Trophoblast cell (in vitro differentiated cells and primary cell): ENCODE results near the gene EMX1.

Source experiments
- DNase-seq, 2 donors: peaks; one replicate each; pipeline ENCODE4 v3.0.0-alpha.2; 2016
- H2AFZ ChIP-seq: 2 replicates; pipeline ENCODE4 v1.6.1; 2013; ENCODE audit warnings: low read length, moderate library complexity, mild to moderate bottlenecking; ENCODE audit not compliant: insufficient read depth, poor library complexity
- H2AK5ac ChIP-seq: 2 replicates; pipeline ENCODE4 v1.6.1; 2013; ENCODE audit warnings: mild to moderate bottlenecking, low read length
- H2BK120ac ChIP-seq: 2 replicates; pipeline ENCODE4 v1.6.1; 2013; ENCODE audit warnings: low read length, mild to moderate bottlenecking, moderate library complexity; ENCODE audit not compliant: insufficient read depth, poor library complexity
- H2BK12ac ChIP-seq: 2 replicates; pipeline ENCODE4 v1.6.1; 2013; ENCODE audit warnings: mild to moderate bottlenecking, low read length, moderate library complexity
- H2BK5ac ChIP-seq: 2 replicates; pipeline ENCODE4 v1.6.1; 2013; ENCODE audit warnings: low read length, low read depth, moderate library complexity, mild to moderate bottlenecking; ENCODE audit not compliant: poor library complexity
- H3K14ac ChIP-seq: 2 replicates; pipeline ENCODE4 v1.6.1; 2013; ENCODE audit warnings: mild to moderate bottlenecking, low read length
- H3K18ac ChIP-seq: 2 replicates; pipeline ENCODE4 v1.6.1; 2013; ENCODE audit warnings: mild to moderate bottlenecking, low read length
- H3K23ac ChIP-seq: 2 replicates; pipeline ENCODE4 v1.6.1; 2013; ENCODE audit warnings: low read length
- H3K27ac ChIP-seq: 2 replicates; pipeline ENCODE4 v1.5.1; 2013; ENCODE audit warnings: low read depth, mild to moderate bottlenecking, inconsistent platforms, low read length, moderate library complexity
- H3K27me3 ChIP-seq: 2 replicates; pipeline ENCODE4 v1.6.1; 2013; ENCODE audit warnings: inconsistent platforms, mild to moderate bottlenecking, low read length, moderate library complexity; ENCODE audit not compliant: insufficient read depth
- H3K36me3 ChIP-seq, 2 experiments: 1 replicate in 1 of 2; 2 replicates in 1 of 2; pipeline ENCODE4 v1.6.1; 2013; ENCODE audit warnings: low read length in 2 of 2, mild to moderate bottlenecking in 2 of 2, moderate library complexity in 1 of 2; ENCODE audit not compliant: insufficient read depth in 2 of 2, control insufficient read depth in 1 of 2
- H3K4ac ChIP-seq: 2 replicates; pipeline ENCODE4 v1.6.1; 2013; ENCODE audit warnings: low read depth, mild to moderate bottlenecking, low read length, moderate library complexity
- H3K4me1 ChIP-seq, 2 experiments: 1 replicate in 1 of 2; 2 replicates in 1 of 2; pipeline ENCODE4 v1.6.1; 2013; ENCODE audit warnings: low read length in 2 of 2, mild to moderate bottlenecking in 2 of 2, moderate library complexity in 1 of 2; ENCODE audit not compliant: insufficient read depth in 2 of 2, control insufficient read depth in 1 of 2
- H3K4me2 ChIP-seq: 2 replicates; pipeline ENCODE4 v1.6.1; 2013; ENCODE audit warnings: inconsistent platforms, mild to moderate bottlenecking, low read length, moderate library complexity
- H3K4me3 ChIP-seq: 2 replicates; pipeline ENCODE4 v1.5.1; 2013; ENCODE audit warnings: mild to moderate bottlenecking, low read depth, low read length, inconsistent platforms
- H3K79me1 ChIP-seq: one replicate; pipeline ENCODE4 v1.6.1; 2013; ENCODE audit warnings: low read length
- H3K79me2 ChIP-seq: 2 replicates; pipeline ENCODE4 v1.6.1; 2013; ENCODE audit warnings: low read length, mild to moderate bottlenecking; ENCODE audit not compliant: control insufficient read depth, insufficient read depth, poor library complexity
- H3K9ac ChIP-seq: 2 replicates; pipeline ENCODE4 v1.6.1; 2013; ENCODE audit warnings: mild to moderate bottlenecking, low read length
- H3K9me3 ChIP-seq: 2 replicates; pipeline ENCODE4 v1.6.1; 2013; ENCODE audit warnings: low read depth, mild to moderate bottlenecking, control low read depth, inconsistent platforms, low read length; ENCODE audit not compliant: insufficient read depth
- H4K12ac ChIP-seq: 2 replicates; pipeline ENCODE4 v1.6.1; 2013; ENCODE audit warnings: low read depth, mild to moderate bottlenecking, low read length, moderate library complexity
- H4K8ac ChIP-seq: 2 replicates; pipeline ENCODE4 v1.6.1; 2013; ENCODE audit warnings: low read depth, mild to moderate bottlenecking, low read length, moderate library complexity
- H4K91ac ChIP-seq: one replicate; pipeline ENCODE4 v1.6.1; 2013; ENCODE audit warnings: low read depth, mild to moderate bottlenecking, low read length, moderate library complexity
- WGBS: extraction: QIAGEN DNeasy Blood & Tissue Kit; methylation state at CpG from one replicate; pipeline ENCODE4 v1.1.7; 2013; ENCODE audit warnings: missing lambda C conversion rate; ENCODE audit not compliant: insufficient read length, insufficient coverage; ENCODE audit errors: extremely low coverage; 5-methylcytosine and 5-hydroxymethylcytosine counted together

The EMX1 gene

GRCh38 chr2:72952110-72952823 is 34.9 kb downstream of the EMX1 start:
- DNase-seq, result no peak
- no peak overlapping the region for H4K12ac ChIP-seq

GRCh38 chr2:72952961-72953360 is 35.6 kb downstream of the EMX1 start:
- peak overlapping the region; percentile 31 for H3K4me3 ChIP-seq
- H4K91ac ChIP-seq, result no peak overlapping the region
- no peak overlapping the region for H3K23ac ChIP-seq
- no peak overlapping the region for H3K14ac ChIP-seq
- H3K27ac ChIP-seq, result no peak overlapping the region
- no peaks in the 10 kb centered on the region for H3K79me1 ChIP-seq
- H4K12ac ChIP-seq, result no peak overlapping the region
- H2AK5ac ChIP-seq, result no peak overlapping the region
- H2BK12ac ChIP-seq, result no peak overlapping the region
- H4K8ac ChIP-seq, result no peak overlapping the region
- no peaks in the 10 kb centered on the region for H3K36me3 ChIP-seq
- H3K9me3 ChIP-seq, result no peaks in the 10 kb centered on the region
- H3K4ac ChIP-seq, result no peak overlapping the region
- no peak overlapping the region for H2BK5ac ChIP-seq
- H2BK120ac ChIP-seq, result no peak overlapping the region
- no peak overlapping the region for H3K9ac ChIP-seq
- no peak overlapping the region for H3K18ac ChIP-seq
- WGBS, result no CpG with 5 or more reads among the region's 14 CpGs
- peaks cover 11 to 19% of the 10 kb centered on the region in 2 experiments for H3K4me1 ChIP-seq
- H3K4me2 ChIP-seq, result no peak overlapping the region
- no peak for DNase-seq
- H2AFZ ChIP-seq, result no peak overlapping the region
- no peaks in the 10 kb centered on the region for H3K27me3 ChIP-seq
- no peaks in the 10 kb centered on the region for H3K79me2 ChIP-seq

More at GRCh38 chr2:72952110-72952823, 34.9 kb downstream of the EMX1 start:
- H3K9ac ChIP-seq, result no peak overlapping the region
- peaks cover 11 to 19% of the 10 kb centered on the region in 2 experiments for H3K4me1 ChIP-seq
- no peak overlapping the region for H3K14ac ChIP-seq
- no peak overlapping the region for H3K4ac ChIP-seq
- no peak overlapping the region for H3K23ac ChIP-seq
- H3K4me3 ChIP-seq, result no peak overlapping the region
- no peak overlapping the region for H2BK12ac ChIP-seq
- no peak overlapping the region for H3K27ac ChIP-seq
- no peak overlapping the region for H4K91ac ChIP-seq
- no peaks in the 10 kb centered on the region for H3K27me3 ChIP-seq
- no peaks in the 10 kb centered on the region for H3K36me3 ChIP-seq
- H2AK5ac ChIP-seq, result no peak overlapping the region
- H3K79me2 ChIP-seq, result no peaks in the 10 kb centered on the region
- H3K4me2 ChIP-seq, result no peak overlapping the region
- H2BK120ac ChIP-seq, result no peak overlapping the region
- no peaks in the 10 kb centered on the region for H3K79me1 ChIP-seq
- no peaks in the 10 kb centered on the region for H3K9me3 ChIP-seq
- H2BK5ac ChIP-seq, result no peak overlapping the region
- H3K18ac ChIP-seq, result no peak overlapping the region
- no peak overlapping the region for H4K8ac ChIP-seq
- no CpG with 5 or more reads among the region's 8 CpGs for WGBS
- no peak overlapping the region for H2AFZ ChIP-seq

- Histone ChIP-seq H3K27ac (no peak overlapping the region), H3K4me3 (no peak overlapping the region), H3K14ac (no peak overlapping the region), H4K8ac (no peak overlapping the region), H3K79me1 (no peaks in the 10 kb centered on the region), H3K9me3 (no peaks in the 10 kb centered on the region), H3K36me3 (no peaks in the 10 kb centered on the region), H2BK5ac (no peak overlapping the region), H3K18ac (no peak overlapping the region), H3K23ac (no peak overlapping the region), H2AFZ (no peak overlapping the region), H3K79me2 (no peaks in the 10 kb centered on the region), H2BK12ac (no peak overlapping the region), H2AK5ac (no peak overlapping the region), H4K91ac (no peak overlapping the region), H3K4ac (no peak overlapping the region), H3K27me3 (no peaks in the 10 kb centered on the region), H3K9ac (no peak overlapping the region), H3K4me1 (peaks cover 11 to 19% of the 10 kb centered on the region in 2 experiments), H4K12ac (no peak overlapping the region), H3K4me2 (no peak overlapping the region), H2BK120ac (no peak overlapping the region)
- no peak for DNase-seq
- no CpG with 5 or more reads among the region's 1 CpG for WGBS
Observed at GRCh38 chr2:72953528-72953927, 36.2 kb downstream of the EMX1 start.

GRCh38 chr2:72953976-72954375 is 36.7 kb downstream of the EMX1 start:
- Histone ChIP-seq H3K4me3 (no peak overlapping the region), H3K23ac (no peak overlapping the region), H3K4ac (no peak overlapping the region), H3K27me3 (no peaks in the 10 kb centered on the region), H2BK120ac (no peak overlapping the region), H2BK12ac (no peak overlapping the region), H3K14ac (no peak overlapping the region), H4K12ac (no peak overlapping the region), H3K4me1 (peaks cover 11 to 19% of the 10 kb centered on the region in 2 experiments), H2BK5ac (no peak overlapping the region), H3K79me1 (no peaks in the 10 kb centered on the region), H4K91ac (peak overlapping the region; percentile 15), H4K8ac (no peak overlapping the region), H3K4me2 (no peak overlapping the region), H2AFZ (no peak overlapping the region), H3K27ac (no peak overlapping the region), H3K18ac (no peak overlapping the region), H2AK5ac (peak overlapping the region; percentile 26), H3K36me3 (no peaks in the 10 kb centered on the region), H3K9me3 (no peaks in the 10 kb centered on the region), H3K79me2 (no peaks in the 10 kb centered on the region), H3K9ac (no peak overlapping the region)
- no peak for DNase-seq
- no CpG with 5 or more reads among the region's 4 CpGs for WGBS
